ENCODE results near the gene ASXL1.

The ASXL1 gene

GRCh38 chr20:32432277-32432676 is 74.1 kb downstream of the ASXL1 start:
- no peak for DNase-seq (ENCODE audit: extremely low read depth, low read depth)
- TF ChIP-seq, protein P1, sequence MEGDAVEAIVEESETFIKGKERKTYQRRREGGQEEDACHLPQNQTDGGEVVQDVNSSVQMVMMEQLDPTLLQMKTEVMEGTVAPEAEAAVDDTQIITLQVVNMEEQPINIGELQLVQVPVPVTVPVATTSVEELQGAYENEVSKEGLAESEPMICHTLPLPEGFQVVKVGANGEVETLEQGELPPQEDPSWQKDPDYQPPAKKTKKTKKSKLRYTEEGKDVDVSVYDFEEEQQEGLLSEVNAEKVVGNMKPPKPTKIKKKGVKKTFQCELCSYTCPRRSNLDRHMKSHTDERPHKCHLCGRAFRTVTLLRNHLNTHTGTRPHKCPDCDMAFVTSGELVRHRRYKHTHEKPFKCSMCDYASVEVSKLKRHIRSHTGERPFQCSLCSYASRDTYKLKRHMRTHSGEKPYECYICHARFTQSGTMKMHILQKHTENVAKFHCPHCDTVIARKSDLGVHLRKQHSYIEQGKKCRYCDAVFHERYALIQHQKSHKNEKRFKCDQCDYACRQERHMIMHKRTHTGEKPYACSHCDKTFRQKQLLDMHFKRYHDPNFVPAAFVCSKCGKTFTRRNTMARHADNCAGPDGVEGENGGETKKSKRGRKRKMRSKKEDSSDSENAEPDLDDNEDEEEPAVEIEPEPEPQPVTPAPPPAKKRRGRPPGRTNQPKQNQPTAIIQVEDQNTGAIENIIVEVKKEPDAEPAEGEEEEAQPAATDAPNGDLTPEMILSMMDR (IDR thresholded peaks at IDR 0.05; ENCODE audit: low read depth, low read length): no peak

DNA sequence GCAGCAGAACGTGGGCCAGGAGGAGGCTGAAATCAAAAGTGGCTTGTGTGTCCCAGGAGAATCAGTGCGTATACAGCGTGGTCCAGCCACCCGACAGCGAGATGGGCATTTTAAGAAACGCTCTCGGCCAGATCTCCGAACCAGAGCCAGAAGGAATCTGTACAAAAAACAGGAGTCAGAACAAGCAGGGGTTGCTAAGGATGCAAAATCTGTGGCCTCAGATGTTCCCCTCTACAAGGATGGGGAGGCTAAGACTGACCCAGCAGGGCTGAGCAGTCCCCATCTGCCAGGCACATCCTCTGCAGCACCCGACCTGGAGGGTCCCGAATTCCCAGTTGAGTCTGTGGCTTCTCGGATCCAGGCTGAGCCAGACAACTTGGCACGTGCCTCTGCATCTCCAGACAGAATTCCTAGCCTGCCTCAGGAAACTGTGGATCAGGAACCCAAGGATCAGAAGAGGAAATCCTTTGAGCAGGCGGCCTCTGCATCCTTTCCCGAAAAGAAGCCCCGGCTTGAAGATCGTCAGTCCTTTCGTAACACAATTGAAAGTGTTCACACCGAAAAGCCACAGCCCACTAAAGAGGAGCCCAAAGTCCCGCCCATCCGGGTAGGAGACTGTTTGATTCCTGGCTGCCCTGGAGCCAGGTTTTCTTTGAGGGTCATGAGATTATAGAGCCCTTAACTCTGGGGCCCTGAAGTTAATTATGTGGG is 75.3 kb downstream of the ASXL1 start:
- TF ChIP-seq, protein P1 (IDR thresholded peaks at IDR 0.05; ENCODE audit: low read depth, low read length): no peak
- no peak for DNase-seq (ENCODE audit: extremely low read depth, low read depth)

DNA sequence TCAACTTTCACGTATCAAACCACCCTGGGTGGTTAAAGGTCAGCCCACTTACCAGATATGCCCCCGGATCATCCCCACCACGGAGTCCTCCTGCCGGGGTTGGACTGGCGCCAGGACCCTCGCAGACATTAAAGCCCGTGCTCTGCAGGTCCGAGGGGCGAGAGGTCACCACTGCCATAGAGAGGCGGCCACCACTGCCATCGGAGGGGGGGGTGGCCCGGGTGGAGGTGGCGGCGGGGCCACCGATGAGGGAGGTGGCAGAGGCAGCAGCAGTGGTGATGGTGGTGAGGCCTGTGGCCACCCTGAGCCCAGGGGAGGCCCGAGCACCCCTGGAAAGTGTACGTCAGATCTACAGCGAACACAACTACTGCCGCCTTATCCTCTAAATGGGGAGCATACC is 76.3 kb downstream of the ASXL1 start:
- DNase-seq (ENCODE audit: extremely low read depth, low read depth): no peak
- TF ChIP-seq, protein P1 (IDR thresholded peaks at IDR 0.05; ENCODE audit: low read depth, low read length): no peak

GRCh38 chr20:32435449-32436107 is 77.4 kb downstream of the ASXL1 start:
- DNase-seq (ENCODE audit: extremely low read depth, low read depth): no peak

DNA sequence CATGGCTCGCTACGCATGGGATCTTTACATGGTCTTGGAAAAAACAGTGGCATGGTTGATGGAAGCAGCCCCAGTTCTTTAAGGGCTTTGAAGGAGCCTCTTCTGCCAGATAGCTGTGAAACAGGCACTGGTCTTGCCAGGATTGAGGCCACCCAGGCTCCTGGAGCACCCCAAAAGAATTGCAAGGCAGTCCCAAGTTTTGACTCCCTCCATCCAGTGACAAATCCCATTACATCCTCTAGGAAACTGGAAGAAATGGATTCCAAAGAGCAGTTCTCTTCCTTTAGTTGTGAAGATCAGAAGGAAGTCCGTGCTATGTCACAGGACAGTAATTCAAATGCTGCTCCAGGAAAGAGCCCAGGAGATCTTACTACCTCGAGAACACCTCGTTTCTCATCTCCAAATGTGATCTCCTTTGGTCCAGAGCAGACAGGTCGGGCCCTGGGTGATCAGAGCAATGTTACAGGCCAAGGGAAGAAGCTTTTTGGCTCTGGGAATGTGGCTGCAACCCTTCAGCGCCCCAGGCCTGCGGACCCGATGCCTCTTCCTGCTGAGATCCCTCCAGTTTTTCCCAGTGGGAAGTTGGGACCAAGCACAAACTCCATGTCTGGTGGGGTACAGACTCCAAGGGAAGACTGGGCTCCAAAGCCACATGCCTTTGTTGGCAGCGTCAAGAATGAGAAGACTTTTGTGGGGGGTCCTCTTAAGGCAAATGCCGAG is 78.2 kb downstream of the ASXL1 start:
- no peak for DNase-seq (ENCODE audit: extremely low read depth, low read depth)
- TF ChIP-seq, protein P1 (IDR thresholded peaks at IDR 0.05; ENCODE audit: low read depth, low read length): no peak

More at GRCh38 chr20:32435449-32436107, 77.4 kb downstream of the ASXL1 start:
- TF ChIP-seq, protein P1 (IDR thresholded peaks at IDR 0.05; ENCODE audit: low read depth, low read length): no peak

GRCh38 chr20:32436968-32437367 is 78.8 kb downstream of the ASXL1 start:
- no peak for DNase-seq (ENCODE audit: extremely low read depth, low read depth)
- TF ChIP-seq, protein P1 (IDR thresholded peaks at IDR 0.05; ENCODE audit: low read depth, low read length): no peak

Measured in AG09319 (cell line).